Epidermal melanocyte (primary cell): Measurements from ENCODE around the gene MTPN.

Experiments
- DNase-seq: peaks from one replicate; pipeline ENCODE4 v3.0.0; 2011; ENCODE audit warnings: low spot score; ENCODE audit not compliant: insufficient read length

The MTPN gene

GRCh38 chr7:135990258-135990657, 13.1 kb upstream of the MTPN start:
- DNase-seq: no peak

DNA sequence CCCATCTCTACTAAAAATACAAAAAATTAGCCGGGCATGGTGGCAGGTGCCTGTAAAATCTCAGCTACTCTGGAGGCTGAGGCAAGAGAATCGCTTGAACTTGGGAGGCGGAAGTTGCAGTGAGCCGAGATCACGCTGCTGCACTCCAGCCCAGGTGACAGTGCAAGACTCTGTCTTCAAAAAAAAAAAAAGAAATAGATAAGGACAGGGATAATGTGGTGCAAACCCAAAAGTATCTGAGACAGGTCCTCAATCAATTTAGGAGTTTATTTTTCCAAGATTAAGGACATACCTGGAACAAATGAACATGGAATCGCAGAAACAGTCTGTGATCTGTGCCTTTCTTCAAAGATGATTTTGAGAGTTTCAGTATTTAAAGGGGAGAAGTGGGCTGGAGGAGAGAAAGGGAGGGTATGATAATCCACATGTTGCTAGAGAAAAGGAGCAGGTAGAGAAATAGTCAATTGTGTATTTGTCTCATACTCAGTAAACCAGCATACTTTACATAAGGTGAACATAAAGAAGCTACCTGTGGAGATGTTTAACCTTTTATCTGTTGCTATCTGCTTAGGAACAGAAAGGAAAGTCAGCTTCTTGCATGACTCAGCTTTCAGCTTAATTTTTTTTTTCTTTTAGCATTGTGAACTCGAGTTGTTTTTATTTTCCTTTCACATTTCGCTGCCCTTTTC, 4.9 kb upstream of the MTPN start:
- no peak for DNase-seq

DNA sequence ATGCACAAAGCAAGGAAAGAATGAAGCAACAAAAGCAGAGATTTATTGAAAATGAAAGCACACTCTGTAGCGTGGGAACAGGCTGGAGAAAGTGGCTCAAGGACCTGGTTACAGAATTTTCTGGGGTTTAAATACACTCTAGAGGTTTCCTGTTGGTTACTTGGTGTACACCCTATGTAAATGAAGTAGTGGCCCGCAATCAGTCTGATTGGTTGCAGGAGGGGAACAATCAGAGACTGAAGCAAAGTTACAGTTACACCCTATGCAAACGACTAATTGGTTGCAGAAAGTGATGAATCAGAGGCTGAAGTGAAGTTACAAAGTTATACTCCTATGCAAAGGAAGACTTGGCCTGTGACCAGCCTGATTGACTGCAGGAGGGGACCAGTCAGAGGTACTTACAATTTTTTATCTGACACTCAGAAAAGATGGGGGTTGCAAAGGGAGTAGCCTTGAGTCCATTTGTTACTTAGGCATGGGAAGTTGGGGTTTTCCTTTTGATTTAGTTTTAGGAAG, 3.6 kb upstream of the MTPN start:
- no peak for DNase-seq

DNA sequence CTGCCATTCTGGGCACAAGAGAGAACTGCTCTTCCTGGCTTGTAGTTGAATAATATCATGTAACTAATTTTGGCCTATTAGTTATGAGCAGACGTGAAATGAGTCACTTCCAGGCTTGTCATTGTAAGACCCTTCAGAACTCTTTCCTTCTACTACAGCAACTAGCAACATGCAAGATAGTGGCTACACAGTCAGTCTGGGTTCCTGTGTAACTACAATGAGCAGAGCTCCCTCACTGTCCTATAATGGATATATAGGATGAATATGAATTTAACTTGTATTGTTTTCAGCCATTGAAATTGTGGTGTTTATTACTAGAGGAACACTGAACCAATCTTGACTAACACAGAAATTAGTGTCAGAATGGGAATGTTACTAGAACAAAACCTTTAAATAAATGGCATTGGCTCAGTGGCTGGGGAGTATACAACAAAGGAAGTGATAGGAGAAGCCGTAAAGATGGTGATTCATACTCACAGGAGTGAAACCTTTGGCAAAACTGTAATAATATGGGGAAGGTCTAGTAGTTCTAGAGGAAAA, 2.9 kb upstream of the MTPN start:
- no peak for DNase-seq

DNA sequence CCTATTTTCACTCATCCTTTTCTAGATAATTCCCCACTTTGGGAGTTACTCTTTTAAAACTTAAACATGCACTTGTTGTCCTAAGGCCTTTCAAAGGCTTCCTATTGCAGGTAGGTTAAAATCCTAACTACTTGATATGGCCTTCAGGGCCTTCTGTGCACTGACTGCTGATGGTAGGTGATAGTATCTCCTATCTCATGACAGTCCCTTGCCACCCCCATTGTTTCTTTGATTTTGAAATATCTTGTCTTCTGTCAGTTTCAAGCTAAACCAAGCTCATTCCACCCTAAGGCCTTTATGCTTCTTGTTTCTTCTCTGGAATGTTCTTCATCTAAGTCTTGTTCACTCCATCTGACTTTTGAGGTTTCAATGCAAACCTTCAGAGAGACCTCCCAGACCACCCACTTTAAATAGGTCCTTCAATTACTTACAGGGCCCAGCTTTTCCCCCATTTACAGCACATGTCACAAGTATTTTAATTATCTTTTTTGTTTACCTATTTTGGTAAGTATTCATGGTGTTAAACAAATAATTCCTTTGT, 2.4 kb upstream of the MTPN start:
- DNase-seq: no peak

DNA sequence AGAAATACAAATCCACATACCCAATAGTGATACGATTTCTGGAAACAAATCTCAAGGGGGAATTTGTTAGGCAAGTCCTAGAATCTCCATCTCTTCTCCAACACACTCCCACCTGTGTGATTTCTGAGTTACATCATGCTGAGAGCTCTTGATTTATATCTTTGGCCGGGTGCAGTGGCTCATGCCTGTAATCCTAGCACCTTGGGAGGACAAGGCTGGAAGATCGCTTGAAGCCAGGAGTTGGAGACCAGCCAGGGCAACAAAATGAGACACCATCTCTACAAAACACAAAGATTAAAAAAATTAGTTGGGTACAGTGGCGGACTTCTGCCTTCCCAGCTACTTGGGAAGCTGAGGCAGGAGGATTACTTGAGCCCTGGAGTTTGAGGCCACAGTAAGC, 1.5 kb upstream of the MTPN start:
- no peak for DNase-seq

DNA sequence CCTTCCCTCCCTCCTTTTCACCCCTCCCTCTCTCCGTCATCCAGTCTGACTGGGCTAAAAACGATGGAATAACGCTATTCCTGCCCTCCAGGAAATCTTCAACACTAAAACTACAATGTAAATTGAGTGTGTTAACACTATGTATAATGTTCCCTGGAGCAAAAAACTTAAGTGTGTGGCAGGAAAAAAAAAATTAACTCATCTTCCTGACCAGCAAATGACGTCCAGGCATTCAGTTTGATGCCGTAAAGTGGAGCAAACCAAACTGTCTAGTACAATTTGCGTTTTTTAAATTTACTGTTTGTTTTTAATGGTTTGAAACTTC, 545 bp upstream of the MTPN start:
- no peak for DNase-seq

DNA sequence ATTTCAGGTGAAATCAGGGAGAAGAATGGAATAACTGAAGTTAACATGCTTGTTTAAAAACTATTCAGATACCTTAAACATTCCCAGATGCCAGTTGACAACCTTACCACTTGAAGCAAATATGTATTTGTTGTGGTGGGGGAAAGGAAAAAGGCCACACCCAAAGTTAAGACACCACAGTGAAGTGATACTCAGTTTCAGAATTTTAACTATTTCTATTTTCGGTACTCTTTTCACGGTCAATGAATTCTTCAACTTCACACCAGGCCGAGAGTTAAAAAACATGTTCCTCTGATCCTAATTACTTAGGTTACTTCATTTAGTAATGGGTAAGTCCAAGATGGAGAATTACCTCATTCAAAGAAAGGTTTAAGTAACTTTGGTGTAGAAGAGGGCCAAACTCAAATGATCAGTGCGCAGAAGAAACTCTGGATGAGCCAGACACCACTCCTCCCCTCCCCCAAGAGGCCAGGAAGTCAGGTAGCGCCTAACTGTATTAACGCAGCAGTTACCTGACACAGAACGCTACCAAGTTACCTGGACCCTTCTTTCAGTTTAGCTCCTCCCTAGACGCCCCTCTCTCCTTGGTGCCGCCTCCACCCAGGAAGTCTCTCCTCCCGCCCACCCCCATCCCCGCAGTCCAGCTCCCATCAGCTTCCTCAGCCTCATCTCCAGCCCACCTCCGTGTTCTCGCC, 700 bp downstream of the MTPN start:
- no peak for DNase-seq

DNA sequence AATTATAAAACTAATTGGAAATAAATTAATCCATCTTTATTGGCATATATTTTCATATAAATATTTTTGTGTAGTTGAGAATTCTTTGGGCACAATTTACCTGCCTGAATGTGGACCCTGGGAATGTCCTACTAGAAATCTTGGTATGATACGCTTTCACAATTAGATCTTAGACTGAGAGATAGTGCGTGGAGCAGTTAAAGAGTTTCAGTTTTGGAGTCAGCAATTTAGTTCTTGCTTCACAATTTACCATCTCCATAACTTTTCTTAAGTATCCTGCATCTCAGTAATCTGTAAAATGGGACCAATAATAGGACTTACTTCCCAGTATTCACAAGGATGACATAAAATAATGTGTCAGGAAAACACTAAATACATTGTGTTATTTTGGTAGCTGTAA, 2.0 kb downstream of the MTPN start:
- DNase-seq: no peak

DNA sequence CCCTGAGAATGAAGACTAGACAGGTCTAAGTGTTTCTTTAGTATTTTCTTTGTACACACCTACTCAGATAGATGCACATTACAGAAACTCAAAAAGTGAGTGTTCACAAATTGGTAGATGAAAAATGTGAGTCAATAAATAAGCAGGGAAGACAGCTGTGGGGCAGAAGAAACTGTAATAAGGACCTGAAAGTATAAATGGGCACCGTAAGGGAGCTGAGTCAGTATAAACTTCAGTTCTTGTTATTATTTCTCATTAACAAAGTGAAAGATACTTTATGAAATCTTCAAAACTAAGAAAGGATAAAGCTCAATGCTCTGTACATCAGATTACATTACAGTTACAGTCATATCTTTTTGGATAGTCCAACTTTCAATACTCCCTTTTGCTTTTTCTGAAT, 2.5 kb downstream of the MTPN start:
- no peak for DNase-seq

DNA sequence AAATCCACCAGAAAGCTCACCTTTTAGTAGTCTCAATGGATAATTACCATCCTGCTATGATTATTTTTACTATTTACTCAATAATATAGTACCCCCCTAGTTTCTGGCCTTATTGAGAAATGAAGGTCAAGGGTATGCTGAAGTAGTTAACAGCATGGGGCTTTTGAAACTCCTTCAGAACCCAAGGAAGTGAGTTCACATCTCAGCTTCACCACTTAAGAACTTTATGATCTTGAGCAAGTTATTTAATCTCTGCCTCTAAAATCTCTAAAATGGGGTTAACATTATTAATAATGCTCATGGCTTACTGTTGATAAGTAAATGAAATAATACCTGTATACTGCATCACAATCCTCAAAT, 5.8 kb downstream of the MTPN start:
- DNase-seq: no peak

DNA sequence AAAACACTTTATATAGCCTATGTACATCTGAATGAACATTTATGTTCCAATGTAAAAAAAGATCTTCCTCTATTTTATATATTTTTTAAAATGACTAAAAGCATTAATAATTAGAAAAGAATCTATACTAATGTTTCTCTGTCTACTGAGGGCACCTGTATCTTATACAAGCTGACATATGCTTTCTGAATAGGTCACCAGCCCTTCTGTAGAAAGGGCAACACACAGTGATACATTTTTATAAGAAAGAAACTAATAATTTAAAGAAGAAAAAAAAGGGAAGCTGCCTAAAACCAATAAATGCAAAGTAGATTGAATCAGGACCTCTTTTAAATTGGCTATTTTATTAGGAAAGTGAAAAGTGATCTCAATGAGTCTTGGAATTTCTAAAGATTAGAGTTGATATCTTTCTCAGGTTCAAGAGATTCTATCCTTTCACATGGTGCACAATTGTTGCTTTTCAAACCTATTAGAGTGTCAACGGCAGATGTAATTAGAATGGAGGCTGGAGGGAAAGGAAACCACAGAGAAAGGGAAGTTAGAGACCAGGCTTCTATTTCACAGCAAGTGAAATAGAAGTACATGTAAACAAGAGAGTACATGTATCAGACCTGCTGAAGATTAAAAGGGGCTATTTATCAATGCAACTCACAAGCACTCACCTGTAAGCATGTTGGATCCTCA, 6.3 kb downstream of the MTPN start:
- no peak for DNase-seq

DNA sequence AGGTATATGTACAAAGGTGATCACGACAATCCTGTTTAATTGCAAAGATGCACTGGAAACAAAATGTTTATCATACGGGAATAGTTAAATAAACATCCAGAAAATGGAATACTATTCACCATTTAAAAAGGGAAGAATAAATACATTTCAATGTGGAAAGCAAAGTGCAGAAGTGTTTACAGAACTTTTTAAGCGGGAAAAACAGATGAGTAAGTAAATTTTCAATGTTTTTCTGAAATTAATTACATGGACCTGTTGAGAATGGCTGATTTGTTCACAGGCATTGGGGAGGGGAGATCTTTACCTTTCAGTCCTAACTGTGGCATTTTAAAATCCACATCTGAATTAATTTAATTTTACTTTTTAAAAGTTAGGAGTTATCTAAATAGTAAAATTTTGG, 7.1 kb downstream of the MTPN start:
- no peak for DNase-seq

DNA sequence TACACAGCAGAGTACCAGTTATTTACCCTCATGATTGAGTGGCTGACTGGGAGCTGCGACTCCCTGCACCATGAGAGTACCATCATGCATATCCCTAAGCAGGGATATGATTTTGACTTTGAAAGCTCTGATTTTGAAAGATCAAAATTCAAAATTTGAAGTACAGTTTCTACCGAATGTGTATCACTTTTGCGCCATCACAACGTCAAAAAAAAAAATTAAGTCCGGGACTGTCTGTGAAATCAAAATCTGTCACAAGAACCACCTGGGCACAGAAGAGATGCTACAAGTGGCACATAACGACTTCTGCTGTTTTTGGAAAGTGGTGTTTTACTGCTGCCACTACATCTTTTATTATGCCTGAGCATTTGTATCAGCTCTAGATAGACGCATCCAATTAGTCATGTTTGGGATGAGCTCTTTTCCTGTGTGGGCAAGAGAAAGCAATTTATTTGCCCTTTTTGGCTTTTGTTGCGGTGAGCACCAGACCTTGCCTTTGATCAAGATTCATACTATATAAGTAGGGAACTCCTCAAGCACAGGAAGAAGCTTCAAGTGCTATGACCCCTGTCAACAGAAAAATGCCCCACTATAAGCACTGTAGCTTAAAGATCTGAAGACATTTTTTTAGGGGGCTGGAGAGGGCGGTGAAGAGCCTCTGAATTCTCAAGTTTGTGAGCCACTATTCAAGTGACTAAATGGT, 10.7 kb downstream of the MTPN start:
- no peak for DNase-seq

- DNase-seq: no peak
Measured at GRCh38 chr7:135965602-135966001, 11.6 kb downstream of the MTPN start.

DNA sequence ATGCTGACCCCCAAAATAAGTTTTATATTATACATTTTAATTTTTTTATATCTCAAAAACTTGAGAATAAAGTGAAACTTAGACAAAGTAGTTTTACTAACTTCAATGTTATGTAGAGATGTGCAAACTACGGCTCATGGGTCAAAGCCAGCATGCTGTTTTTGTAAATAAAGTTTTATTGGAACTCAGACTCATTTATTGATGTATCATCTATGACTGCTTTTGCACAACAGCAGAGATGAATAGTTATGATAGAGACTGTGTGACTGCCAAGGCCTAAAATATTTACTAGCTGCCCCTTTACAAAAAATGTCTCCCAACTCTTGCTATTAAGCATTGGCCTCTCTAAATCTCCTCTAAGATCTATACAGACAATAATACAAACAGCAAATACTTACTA, 12.4 kb downstream of the MTPN start:
- DNase-seq: no peak

DNA sequence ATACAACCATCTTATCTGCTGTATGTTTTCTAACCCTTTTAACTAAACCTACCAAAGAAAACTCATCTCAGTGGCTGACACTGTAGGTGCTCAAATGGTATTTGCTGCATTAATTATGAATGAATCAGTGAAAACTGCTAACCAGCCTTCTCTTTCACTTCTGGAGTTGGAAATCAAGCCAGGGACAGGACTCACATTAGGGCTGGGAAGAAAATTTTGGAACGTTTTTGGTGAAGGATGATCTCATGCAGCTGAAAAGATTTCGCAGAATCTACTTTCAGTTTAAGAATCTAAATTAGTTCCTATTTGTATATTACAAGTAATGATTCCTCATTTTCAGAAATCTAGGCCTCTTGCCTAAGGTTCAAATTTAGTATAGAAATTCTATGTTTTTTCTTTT, 12.9 kb downstream of the MTPN start:
- no peak for DNase-seq

GRCh38 chr7:135962802-135963201, 14.4 kb downstream of the MTPN start:
- DNase-seq: no peak

- no peak for DNase-seq
Measured at GRCh38 chr7:135960709-135961451, 16.3 kb downstream of the MTPN start.

DNA sequence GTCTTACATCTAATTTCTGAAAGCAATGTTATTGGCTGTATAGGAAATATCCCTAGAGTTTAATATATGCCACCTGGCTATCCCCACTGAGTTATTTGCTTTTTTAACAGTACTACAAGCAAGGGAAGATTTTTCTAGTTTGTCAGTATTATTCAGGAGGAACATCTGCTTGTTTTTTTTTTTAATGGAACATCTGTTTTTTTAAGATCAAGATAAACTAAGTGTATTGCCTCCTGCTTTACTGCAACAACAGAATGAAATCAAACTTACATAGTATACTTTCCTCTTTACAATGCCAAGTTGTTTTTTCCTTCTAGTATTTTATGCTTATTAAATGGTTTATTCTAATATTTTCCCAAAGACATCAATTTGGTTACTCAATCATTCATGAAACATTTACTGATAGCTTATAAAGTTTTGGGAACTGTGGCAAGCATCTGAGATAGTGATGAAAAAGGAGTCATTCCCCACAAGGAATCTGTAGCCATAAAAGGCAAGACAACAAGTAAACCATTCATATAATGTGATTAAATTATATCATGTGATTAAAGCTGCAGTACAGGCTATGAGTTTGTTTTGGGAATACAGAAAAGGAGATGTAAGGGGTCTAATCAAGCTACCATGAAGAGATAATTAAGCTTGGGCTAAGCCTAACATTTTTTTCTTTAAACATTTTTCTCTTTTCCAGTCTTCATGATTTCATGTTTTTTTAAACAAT, 17.4 kb downstream of the MTPN start:
- DNase-seq: peak; percentile 58
